Hematopoietic multipotent progenitor cell treated with erythropoietin and hydrocortisone succinate and interleukin-3 and kit ligand, for 15 days (in vitro differentiated cells): ENCODE data around the gene ARRB1.

Experiments
- DNase-seq: peaks from one replicate; pipeline ENCODE4 v3.0.0-alpha.2; 2015; ENCODE audit warnings: low spot score

ARRB1 gene

GRCh38 chr11:75249704-75250103, 101.8 kb downstream of the ARRB1 start:
- DNase-seq, result no peak

GRCh38 chr11:75248924-75249256, 102.6 kb downstream of the ARRB1 start:
- DNase-seq, result no peak

- DNase-seq, result no peak
These were observed 104.7 kb downstream of the ARRB1 start for GRCh38 chr11:75246671-75247350.

- DNase-seq, result no peak
These were observed 105.3 kb downstream of the ARRB1 start for GRCh38 chr11:75246006-75246670.

- no peak for DNase-seq
These were observed 106.0 kb downstream of the ARRB1 start for GRCh38 chr11:75245356-75246005.

- no peak for DNase-seq
These were observed 107.2 kb downstream of the ARRB1 start for GRCh38 chr11:75244052-75244814.

GRCh38 chr11:75242722-75243600, 108.5 kb downstream of the ARRB1 start:
- no peak for DNase-seq

- no peak for DNase-seq
These were observed 109.4 kb downstream of the ARRB1 start for GRCh38 chr11:75241906-75242644.

GRCh38 chr11:75241036-75241905, 110.2 kb downstream of the ARRB1 start:
- DNase-seq, result peak; percentile 81

- DNase-seq, result no peak
These were observed 111.0 kb downstream of the ARRB1 start, which contains the start of gene TPBGL for GRCh38 chr11:75240311-75241035. Gene TPBGL (plus strand): TSS chr11:75240774. CDS start chr11:75241050, 276 bp downstream.

GRCh38 chr11:75239531-75240290, 111.8 kb downstream of the ARRB1 start:
- DNase-seq, result no peak

GRCh38 chr11:75238595-75239440, 112.6 kb downstream of the ARRB1 start:
- DNase-seq, result no peak

- DNase-seq, result no peak
These were observed 114.4 kb downstream of the ARRB1 start for GRCh38 chr11:75237050-75237449.

- no peak for DNase-seq
These were observed 115.4 kb downstream of the ARRB1 start for GRCh38 chr11:75236062-75236461.

- DNase-seq, result no peak
These were observed 117.7 kb downstream of the ARRB1 start for GRCh38 chr11:75233754-75234172.

GRCh38 chr11:75230621-75231020, 120.8 kb downstream of the ARRB1 start:
- no peak for DNase-seq

GRCh38 chr11:75229466-75229865, 122.0 kb downstream of the ARRB1 start:
- no peak for DNase-seq
